ENCODE results near the gene TRPM3. TPM values are rescaled to one million over a fixed set of nuclear protein-coding genes. Genes with fewer than 3 reads are reported as not detected.

Gene TRPM3
- total and polyA plus RNA-seq, 2 donors: 0.14 to 4.6 TPM

DNA sequence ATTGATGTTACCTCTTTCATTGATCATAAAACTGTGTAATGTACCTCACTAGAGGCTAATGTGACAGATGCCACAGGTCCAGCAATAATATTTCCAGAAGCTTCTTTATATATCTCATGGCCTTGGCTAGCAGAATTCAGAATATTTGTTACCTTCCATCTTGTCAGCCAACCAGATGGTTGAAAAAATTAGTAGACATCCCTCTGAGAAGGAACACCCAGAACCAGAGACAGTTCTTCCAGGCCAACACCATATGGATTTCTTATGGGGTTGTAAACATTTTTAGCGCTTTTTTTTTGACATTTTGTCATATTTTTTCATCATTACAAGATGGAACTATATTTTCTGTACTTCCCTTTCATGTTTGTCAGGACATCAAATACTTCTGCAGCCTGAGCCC is 428.2 kb downstream of the TRPM3 start:
- Histone ChIP-seq H3K4me3 (ENCODE audit: low read length in 2 of 2) (no peak overlapping the region), H3K36me3 (ENCODE audit: control insufficient read depth in 2 of 2, insufficient read depth in 2 of 2, low read length in 1 of 2) (no peaks in the 10 kb centered on the region), H3K9me3 (ENCODE audit: control insufficient read depth in 2 of 2, insufficient read depth in 1 of 2, low read length in 1 of 2) (no peaks in the 10 kb centered on the region), H3K27ac (ENCODE audit: low read depth in 1 of 2, low read length in 1 of 2) (no peak overlapping the region), H3K27me3 (ENCODE audit: control insufficient read depth in 2 of 2, insufficient read depth in 1 of 2, low read length in 1 of 2) (no peaks in the 10 kb centered on the region), H3K4me1 (ENCODE audit: control insufficient read depth in 2 of 2, insufficient read depth in 2 of 2, low read length in 2 of 2) (no peaks in the 10 kb centered on the region)
- 92% methylated on average over 1 of the region's 1 CpG for WGBS
- no peak for DNase-seq (ENCODE audit: low read depth in 6 of 9, low spot score in 9 of 9)

DNA sequence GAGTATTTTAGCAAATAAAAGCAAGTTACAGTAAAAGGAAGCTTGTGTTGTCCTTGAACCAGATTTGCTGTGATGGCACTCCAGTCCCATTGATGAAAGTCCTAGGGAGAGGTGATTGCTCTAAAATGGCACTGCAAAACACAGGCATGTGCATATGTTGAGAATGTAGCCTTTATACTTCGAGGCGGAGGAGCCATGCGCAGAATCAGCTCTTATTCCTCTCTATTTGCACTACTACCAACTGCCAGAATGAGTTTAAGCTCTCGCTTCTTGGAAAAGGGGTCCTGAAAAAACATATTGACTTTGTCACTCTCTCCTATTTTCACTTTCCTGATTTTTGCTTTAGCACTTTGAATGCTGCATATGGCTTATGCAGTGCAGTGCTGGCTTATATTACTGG is 429.0 kb downstream of the TRPM3 start:
- 95% methylated on average over 4 of the region's 4 CpGs for WGBS
- DNase-seq (ENCODE audit: low read depth in 6 of 9, low spot score in 9 of 9): no peak
- Histone ChIP-seq H3K27ac (ENCODE audit: low read depth in 1 of 2, low read length in 1 of 2) (no peak overlapping the region), H3K9me3 (ENCODE audit: control insufficient read depth in 2 of 2, insufficient read depth in 1 of 2, low read length in 1 of 2) (no peaks in the 10 kb centered on the region), H3K36me3 (ENCODE audit: control insufficient read depth in 2 of 2, insufficient read depth in 2 of 2, low read length in 1 of 2) (no peaks in the 10 kb centered on the region), H3K27me3 (ENCODE audit: control insufficient read depth in 2 of 2, insufficient read depth in 1 of 2, low read length in 1 of 2) (no peaks in the 10 kb centered on the region), H3K4me1 (ENCODE audit: control insufficient read depth in 2 of 2, insufficient read depth in 2 of 2, low read length in 2 of 2) (no peaks in the 10 kb centered on the region), H3K4me3 (ENCODE audit: low read length in 2 of 2) (no peak overlapping the region)

DNA sequence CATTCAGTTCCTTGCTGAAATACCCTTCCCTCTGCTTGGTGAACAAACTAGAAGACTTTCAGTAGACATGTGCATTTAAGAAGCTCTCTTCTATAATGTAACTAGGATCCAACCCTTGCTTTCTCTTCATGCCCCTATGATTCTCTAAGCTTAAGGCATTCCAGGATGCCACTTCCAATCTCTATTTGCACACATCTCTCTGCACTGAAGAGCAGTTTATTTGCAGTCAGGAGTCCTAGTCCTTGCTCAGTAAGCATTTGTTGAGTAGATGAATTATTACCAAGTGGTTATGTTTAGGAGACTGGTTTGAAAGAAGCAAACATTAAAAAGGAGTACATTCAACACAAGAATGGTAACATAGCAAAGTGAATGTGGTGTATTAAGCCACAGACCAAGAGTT is 432.7 kb downstream of the TRPM3 start:
- no peak for DNase-seq (ENCODE audit: low read depth in 6 of 9, low spot score in 9 of 9)
- H3K9me3 ChIP-seq (ENCODE audit: control insufficient read depth in 2 of 2, insufficient read depth in 1 of 2, low read length in 1 of 2): no peaks in the 10 kb centered on the region
- H3K4me1 ChIP-seq (ENCODE audit: control insufficient read depth in 2 of 2, insufficient read depth in 2 of 2, low read length in 2 of 2): no peaks in the 10 kb centered on the region
- no peaks in the 10 kb centered on the region for H3K27me3 ChIP-seq (ENCODE audit: control insufficient read depth in 2 of 2, insufficient read depth in 1 of 2, low read length in 1 of 2)
- H3K4me3 ChIP-seq (ENCODE audit: low read length in 2 of 2): no peak overlapping the region
- H3K36me3 ChIP-seq (ENCODE audit: control insufficient read depth in 2 of 2, insufficient read depth in 2 of 2, low read length in 1 of 2): no peaks in the 10 kb centered on the region
- H3K27ac ChIP-seq (ENCODE audit: low read depth in 1 of 2, low read length in 1 of 2): no peak overlapping the region

DNA sequence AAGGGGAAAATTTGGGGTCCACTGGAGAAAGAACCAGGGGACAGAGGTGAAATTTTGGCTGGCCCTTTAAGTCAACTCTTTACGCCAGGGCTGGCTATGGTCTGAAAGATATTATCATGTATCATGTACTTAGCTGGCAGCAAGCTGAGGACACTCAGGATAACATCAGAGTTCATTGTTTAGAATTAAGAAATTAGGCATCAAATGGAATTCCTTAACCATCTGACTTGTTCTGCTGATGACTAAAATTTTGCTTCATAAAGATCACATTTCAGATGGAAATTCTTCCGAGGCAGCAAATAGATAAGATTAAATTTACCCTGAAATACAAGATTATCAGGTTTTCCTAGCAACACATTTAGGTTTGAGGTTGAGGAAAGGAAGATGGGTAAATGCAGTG is 437.6 kb downstream of the TRPM3 start:
- DNase-seq (ENCODE audit: low read depth in 6 of 9, low spot score in 9 of 9): no peak
- H3K36me3 ChIP-seq (ENCODE audit: control insufficient read depth in 2 of 2, insufficient read depth in 2 of 2, low read length in 1 of 2): no peaks in the 10 kb centered on the region
- H3K27ac ChIP-seq (ENCODE audit: low read depth in 1 of 2, low read length in 1 of 2): no peak overlapping the region
- no peak overlapping the region for H3K4me3 ChIP-seq (ENCODE audit: low read length in 2 of 2)
- no peaks in the 10 kb centered on the region for H3K4me1 ChIP-seq (ENCODE audit: control insufficient read depth in 2 of 2, insufficient read depth in 2 of 2, low read length in 2 of 2)
- H3K9me3 ChIP-seq (ENCODE audit: control insufficient read depth in 2 of 2, insufficient read depth in 1 of 2, low read length in 1 of 2): no peaks in the 10 kb centered on the region
- 86% methylated on average over 2 of the region's 2 CpGs for WGBS
- no peaks in the 10 kb centered on the region for H3K27me3 ChIP-seq (ENCODE audit: control insufficient read depth in 2 of 2, insufficient read depth in 1 of 2, low read length in 1 of 2)

DNA sequence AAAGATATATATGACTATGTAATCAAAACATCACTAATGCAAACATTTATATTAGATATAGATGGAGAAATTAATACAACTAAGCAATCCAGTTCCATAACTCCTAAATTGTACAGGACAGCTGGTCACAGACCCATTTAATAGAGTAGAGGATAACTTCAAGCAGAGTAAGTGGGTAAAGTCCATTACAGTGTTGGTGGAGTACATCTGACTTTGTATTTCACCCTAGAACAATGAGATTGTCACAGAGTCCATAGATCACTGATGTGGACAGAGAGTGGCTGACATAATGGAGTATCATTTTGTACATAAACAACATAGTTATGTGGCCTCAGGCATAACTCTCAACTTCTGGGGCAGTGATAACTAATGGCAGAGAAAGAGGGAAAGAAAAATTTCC is 439.1 kb downstream of the TRPM3 start:
- no peak overlapping the region for H3K27ac ChIP-seq (ENCODE audit: low read depth in 1 of 2, low read length in 1 of 2)
- H3K36me3 ChIP-seq (ENCODE audit: control insufficient read depth in 2 of 2, insufficient read depth in 2 of 2, low read length in 1 of 2): no peaks in the 10 kb centered on the region
- no peaks in the 10 kb centered on the region for H3K4me1 ChIP-seq (ENCODE audit: control insufficient read depth in 2 of 2, insufficient read depth in 2 of 2, low read length in 2 of 2)
- no peaks in the 10 kb centered on the region for H3K27me3 ChIP-seq (ENCODE audit: control insufficient read depth in 2 of 2, insufficient read depth in 1 of 2, low read length in 1 of 2)
- H3K9me3 ChIP-seq (ENCODE audit: control insufficient read depth in 2 of 2, insufficient read depth in 1 of 2, low read length in 1 of 2): no peaks in the 10 kb centered on the region
- no peak for DNase-seq (ENCODE audit: low read depth in 6 of 9, low spot score in 9 of 9)
- no peak overlapping the region for H3K4me3 ChIP-seq (ENCODE audit: low read length in 2 of 2)

DNA sequence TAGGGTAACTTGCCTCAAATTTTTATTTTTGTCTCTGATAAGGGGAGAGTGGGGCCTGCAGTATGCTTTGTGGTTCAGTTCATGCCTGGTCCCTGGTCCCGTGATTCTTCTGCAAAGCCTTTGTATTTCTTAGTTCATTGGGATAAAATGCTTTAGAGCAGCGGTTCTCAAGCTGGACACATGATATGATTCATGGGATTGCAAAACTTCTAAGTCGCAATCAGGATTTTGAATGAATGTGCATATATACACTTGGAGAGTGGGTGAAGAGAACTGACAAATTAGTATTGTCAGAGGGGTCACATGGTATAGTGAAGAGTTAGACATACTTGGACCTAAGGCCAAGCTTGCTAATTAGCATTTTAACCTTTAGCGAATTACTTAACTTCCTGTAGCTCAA is 441.6 kb downstream of the TRPM3 start:
- no peaks in the 10 kb centered on the region for H3K27me3 ChIP-seq (ENCODE audit: control insufficient read depth in 2 of 2, insufficient read depth in 1 of 2, low read length in 1 of 2)
- 97% methylated on average over 4 of the region's 4 CpGs for WGBS
- DNase-seq (ENCODE audit: low read depth in 6 of 9, low spot score in 9 of 9): no peak

DNA sequence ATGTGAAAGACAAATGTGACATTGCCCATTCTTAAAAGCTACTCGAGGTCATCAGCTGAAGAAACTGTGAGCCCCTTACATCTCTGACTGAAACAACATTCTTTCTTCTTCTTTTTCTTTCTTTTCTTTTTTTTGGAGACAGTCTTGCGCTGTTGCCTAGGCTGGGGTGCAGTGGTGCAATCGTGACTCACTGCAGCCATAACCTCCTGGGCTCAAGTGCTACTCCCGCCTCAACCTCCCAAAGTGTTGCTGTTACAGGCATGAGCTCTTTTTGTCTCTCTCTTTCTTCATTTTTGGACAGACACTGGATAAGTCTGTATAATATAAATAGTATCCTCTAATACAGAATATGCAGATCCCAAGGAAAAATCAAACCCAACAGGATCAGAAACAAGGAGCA is 443.3 kb downstream of the TRPM3 start:
- Histone ChIP-seq H3K36me3 (ENCODE audit: control insufficient read depth in 2 of 2, insufficient read depth in 2 of 2, low read length in 1 of 2) (no peaks in the 10 kb centered on the region), H3K4me1 (ENCODE audit: control insufficient read depth in 2 of 2, insufficient read depth in 2 of 2, low read length in 2 of 2) (no peaks in the 10 kb centered on the region), H3K4me3 (ENCODE audit: low read length in 2 of 2) (no peak overlapping the region), H3K27me3 (ENCODE audit: control insufficient read depth in 2 of 2, insufficient read depth in 1 of 2, low read length in 1 of 2) (no peaks in the 10 kb centered on the region), H3K27ac (ENCODE audit: low read depth in 1 of 2, low read length in 1 of 2) (no peak overlapping the region), H3K9me3 (ENCODE audit: control insufficient read depth in 2 of 2, insufficient read depth in 1 of 2, low read length in 1 of 2) (no peaks in the 10 kb centered on the region)
- WGBS: 93% methylated on average over 4 of the region's 4 CpGs
- DNase-seq (ENCODE audit: low read depth in 6 of 9, low spot score in 9 of 9): no peak

More for the DNA sequence above, 441.6 kb downstream of the TRPM3 start:
- no peaks in the 10 kb centered on the region for H3K9me3 ChIP-seq (ENCODE audit: control insufficient read depth in 2 of 2, insufficient read depth in 1 of 2, low read length in 1 of 2)
- H3K4me3 ChIP-seq (ENCODE audit: low read length in 2 of 2): no peak overlapping the region
- no peaks in the 10 kb centered on the region for H3K4me1 ChIP-seq (ENCODE audit: control insufficient read depth in 2 of 2, insufficient read depth in 2 of 2, low read length in 2 of 2)
- H3K36me3 ChIP-seq (ENCODE audit: control insufficient read depth in 2 of 2, insufficient read depth in 2 of 2, low read length in 1 of 2): no peaks in the 10 kb centered on the region
- no peak overlapping the region for H3K27ac ChIP-seq (ENCODE audit: low read depth in 1 of 2, low read length in 1 of 2)

DNA sequence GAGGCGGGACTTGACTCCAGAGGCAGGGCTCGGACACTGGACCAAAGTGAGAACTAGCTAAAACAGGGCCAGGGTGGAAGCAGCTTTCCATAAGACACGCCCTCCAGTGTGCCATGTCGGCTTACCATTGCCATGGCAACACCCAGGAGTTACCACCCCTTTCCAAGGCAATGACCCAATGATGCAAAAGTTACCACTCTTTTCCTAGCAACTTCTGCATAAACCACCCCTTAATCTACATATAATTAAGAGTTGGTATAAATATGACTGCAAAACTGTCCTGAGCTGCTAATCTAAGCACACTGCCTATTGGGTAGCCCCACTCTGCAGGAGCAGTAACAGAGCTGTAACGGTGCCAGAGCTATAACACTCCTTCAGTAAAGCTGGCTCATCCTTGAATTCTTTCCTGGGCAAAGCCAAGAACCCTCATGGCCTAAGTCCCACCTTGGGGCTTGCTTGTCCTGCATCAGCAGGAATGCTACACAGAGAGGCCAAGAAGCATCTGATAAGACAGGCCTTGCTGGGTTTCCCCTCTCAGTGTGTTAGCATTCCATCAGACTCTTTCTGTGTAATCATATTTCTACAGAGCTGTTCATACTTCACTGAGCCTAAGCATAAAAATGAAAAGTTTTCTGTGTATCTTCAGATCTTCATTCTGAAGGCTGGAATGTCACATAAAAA is 444.2 kb downstream of the TRPM3 start:
- Histone ChIP-seq H3K27ac (ENCODE audit: low read depth in 1 of 2, low read length in 1 of 2) (peak overlapping the region in 1 of 2 donors; percentile 3), H3K9me3 (ENCODE audit: control insufficient read depth in 2 of 2, insufficient read depth in 1 of 2, low read length in 1 of 2) (no peaks in the 10 kb centered on the region), H3K4me3 (ENCODE audit: low read length in 2 of 2) (no peak overlapping the region), H3K36me3 (ENCODE audit: control insufficient read depth in 2 of 2, insufficient read depth in 2 of 2, low read length in 1 of 2) (no peaks in the 10 kb centered on the region), H3K27me3 (ENCODE audit: control insufficient read depth in 2 of 2, insufficient read depth in 1 of 2, low read length in 1 of 2) (no peaks in the 10 kb centered on the region), H3K4me1 (ENCODE audit: control insufficient read depth in 2 of 2, insufficient read depth in 2 of 2, low read length in 2 of 2) (no peaks in the 10 kb centered on the region)
- peak in 1 of 9 donors; percentile 3 for DNase-seq (ENCODE audit: low read depth in 6 of 9, low spot score in 9 of 9)
- WGBS: 95% methylated on average over 5 of the region's 5 CpGs

DNA sequence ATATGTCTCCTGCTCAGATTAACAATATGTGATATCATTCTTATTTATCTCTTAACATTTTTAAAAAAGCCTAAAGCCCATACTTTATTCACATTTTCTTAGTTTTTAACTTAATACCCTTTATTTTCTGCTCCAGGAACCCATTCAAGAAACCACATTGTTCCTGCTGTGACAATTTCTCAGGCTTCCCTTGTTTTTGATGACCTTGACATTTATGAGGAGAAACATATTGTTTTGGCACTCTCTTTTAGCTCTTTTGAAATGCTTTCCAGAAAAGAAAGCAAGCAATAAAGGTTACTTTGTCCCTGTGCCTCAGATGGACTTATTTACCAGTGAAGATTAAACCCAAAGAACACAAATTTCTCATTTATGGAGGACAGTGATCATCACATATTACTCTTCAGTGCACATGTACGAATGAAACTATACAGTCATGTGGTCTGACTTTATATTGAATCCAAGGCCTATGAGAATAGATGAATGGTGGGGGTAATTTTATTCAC is 445.5 kb downstream of the TRPM3 start:
- no peak for DNase-seq (ENCODE audit: low read depth in 6 of 9, low spot score in 9 of 9)
- no peak overlapping the region for H3K27ac ChIP-seq (ENCODE audit: low read depth in 1 of 2, low read length in 1 of 2)
- no peaks in the 10 kb centered on the region for H3K27me3 ChIP-seq (ENCODE audit: control insufficient read depth in 2 of 2, insufficient read depth in 1 of 2, low read length in 1 of 2)
- no peaks in the 10 kb centered on the region for H3K9me3 ChIP-seq (ENCODE audit: control insufficient read depth in 2 of 2, insufficient read depth in 1 of 2, low read length in 1 of 2)
- H3K4me3 ChIP-seq (ENCODE audit: low read length in 2 of 2): no peak overlapping the region
- H3K36me3 ChIP-seq (ENCODE audit: control insufficient read depth in 2 of 2, insufficient read depth in 2 of 2, low read length in 1 of 2): no peaks in the 10 kb centered on the region
- no peaks in the 10 kb centered on the region for H3K4me1 ChIP-seq (ENCODE audit: control insufficient read depth in 2 of 2, insufficient read depth in 2 of 2, low read length in 2 of 2)
- WGBS: 92% methylated on average over 1 of the region's 1 CpG
